ENCODE results near the gene POP4.

GRCh38 chr19:29560313-29561075 lies 45.6 kb upstream of the POP4 start:
- TF ChIP-seq POLR2A (IDR thresholded peaks at IDR 0.05) (no peak), CTCF (IDR thresholded peaks at IDR 0.05) (no peak), EP300 (IDR thresholded peaks at IDR 0.05) (no peak)
